PC-3 (cell line): ENCODE data around the gene ERGIC2.

Source experiments
- EZH2 ChIP-seq: fragments of 300-600 bp; sonication (generic); IDR thresholded peaks from one replicate; pipeline ENCODE4 v1.6.1; 2017; ENCODE audit warnings: antibody characterized with exemption, mild to moderate bottlenecking, low read length; ENCODE audit not compliant: unreplicated experiment
- EZH2phosphoT487 ChIP-seq: fragments of 300-600 bp; sonication (generic); IDR thresholded peaks from 2 replicates; pipeline ENCODE4 v1.6.1; 2018; ENCODE audit warnings: mild to moderate bottlenecking, antibody characterized with exemption, low read length, borderline replicate concordance
- TF ChIP-seq, protein P1 (sequence below): fragments of 300-600 bp; sonication (generic); conservative IDR thresholded peaks from 2 replicates; pipeline ENCODE4 v1.5.1; 2017; ENCODE audit warnings: antibody characterized with exemption, low read depth, mild to moderate bottlenecking, low read length

DNA sequence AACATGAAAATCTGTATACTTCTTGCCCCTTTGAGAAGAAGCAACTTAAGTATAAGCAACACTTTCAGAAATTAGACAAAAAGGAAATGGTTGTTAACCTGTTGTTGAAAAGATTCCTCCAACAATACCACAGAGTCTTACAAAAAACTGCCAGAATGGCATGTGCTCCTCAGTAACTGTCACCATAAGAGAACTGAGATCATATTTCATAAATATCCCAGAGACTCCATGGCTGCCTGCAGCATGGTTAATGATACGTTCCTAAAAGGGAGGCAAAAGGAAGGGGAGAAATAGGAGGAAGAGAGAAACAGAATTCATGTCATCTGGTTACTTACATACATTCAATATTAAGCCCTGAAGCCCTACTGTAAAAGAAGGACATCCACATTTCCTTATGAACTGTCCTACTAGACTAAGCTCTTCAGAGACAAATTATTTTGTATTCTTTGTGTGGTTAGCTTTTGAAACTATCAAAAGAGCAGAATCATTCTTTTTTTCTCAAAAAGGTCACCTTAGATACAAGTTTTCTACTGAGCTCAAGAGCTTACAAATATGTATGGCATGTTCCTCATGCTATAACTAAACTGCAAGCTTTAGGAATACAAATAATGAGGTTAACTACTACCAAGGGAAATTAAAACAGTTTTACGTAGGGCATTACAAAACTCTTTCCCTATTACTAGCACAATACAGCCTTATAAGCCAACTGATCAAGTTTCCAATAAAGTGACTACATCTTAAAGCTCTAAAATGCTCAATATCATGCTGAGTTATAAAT, 37.8 kb downstream of the ERGIC2 start:
- TF ChIP-seq, protein P1, sequence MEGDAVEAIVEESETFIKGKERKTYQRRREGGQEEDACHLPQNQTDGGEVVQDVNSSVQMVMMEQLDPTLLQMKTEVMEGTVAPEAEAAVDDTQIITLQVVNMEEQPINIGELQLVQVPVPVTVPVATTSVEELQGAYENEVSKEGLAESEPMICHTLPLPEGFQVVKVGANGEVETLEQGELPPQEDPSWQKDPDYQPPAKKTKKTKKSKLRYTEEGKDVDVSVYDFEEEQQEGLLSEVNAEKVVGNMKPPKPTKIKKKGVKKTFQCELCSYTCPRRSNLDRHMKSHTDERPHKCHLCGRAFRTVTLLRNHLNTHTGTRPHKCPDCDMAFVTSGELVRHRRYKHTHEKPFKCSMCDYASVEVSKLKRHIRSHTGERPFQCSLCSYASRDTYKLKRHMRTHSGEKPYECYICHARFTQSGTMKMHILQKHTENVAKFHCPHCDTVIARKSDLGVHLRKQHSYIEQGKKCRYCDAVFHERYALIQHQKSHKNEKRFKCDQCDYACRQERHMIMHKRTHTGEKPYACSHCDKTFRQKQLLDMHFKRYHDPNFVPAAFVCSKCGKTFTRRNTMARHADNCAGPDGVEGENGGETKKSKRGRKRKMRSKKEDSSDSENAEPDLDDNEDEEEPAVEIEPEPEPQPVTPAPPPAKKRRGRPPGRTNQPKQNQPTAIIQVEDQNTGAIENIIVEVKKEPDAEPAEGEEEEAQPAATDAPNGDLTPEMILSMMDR = no peak
- TF ChIP-seq EZH2 = no peak
- TF ChIP-seq EZH2phosphoT487 = no peak
